ENCODE results near the gene BTAF1.

Gene BTAF1

DNA sequence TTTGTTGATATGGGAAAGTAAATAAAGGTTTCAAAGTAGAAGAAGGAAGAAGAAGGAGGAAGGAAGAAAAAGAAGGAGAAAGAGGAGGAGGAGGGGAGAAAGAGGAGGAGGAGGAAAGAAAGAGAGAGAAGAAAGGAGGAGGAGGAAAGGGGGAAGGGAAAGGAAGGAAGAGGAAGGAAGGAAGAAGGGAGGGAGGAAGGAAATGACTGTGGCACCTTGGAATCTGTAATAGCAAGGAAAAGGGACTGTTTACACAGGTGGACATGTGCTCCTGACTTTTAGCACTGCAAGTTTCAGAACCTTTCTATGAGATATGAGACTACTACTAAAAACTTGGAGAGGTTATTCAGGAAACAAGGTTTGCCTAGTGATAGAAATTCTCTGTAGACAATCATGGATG, 153.2 kb downstream of the BTAF1 start:
- H3K4me1 ChIP-seq (ENCODE audit: control insufficient read depth, insufficient read depth, low read length, poor library complexity, severe bottlenecking), result peaks cover 3% of the 10 kb centered on the region
- no peak overlapping the region for H3K4me3 ChIP-seq (ENCODE audit: extremely low read depth, insufficient read depth, low read length, poor library complexity, severe bottlenecking)
- no peak overlapping the region for H3K27ac ChIP-seq (ENCODE audit: low read depth, low read length, severe bottlenecking)
- no peaks in the 10 kb centered on the region for H3K9me3 ChIP-seq (ENCODE audit: control insufficient read depth, low read length)
- no peaks in the 10 kb centered on the region for H3K36me3 ChIP-seq (ENCODE audit: control insufficient read depth, insufficient read depth, low read length)

DNA sequence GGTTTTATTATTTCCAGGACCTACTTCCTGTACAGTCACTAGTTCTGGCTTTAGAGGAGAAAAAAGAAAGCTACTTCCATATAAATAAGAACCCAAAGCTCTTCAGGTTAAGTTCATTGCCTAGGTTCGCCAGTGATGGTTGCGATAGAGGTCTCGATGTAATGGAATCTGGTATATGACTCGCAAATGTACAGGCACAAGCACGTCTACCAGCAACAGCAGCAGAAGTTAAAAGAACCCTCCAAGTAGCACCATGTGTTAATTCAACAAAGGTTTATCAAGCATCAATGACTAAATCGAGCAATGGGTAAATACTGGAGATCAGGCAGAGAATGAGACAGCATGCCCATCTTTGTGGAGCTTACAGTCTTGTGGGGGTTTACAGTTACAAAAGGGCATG, 155.4 kb downstream of the BTAF1 start:
- Histone ChIP-seq H3K27ac (ENCODE audit: low read depth, low read length, severe bottlenecking) (no peak overlapping the region), H3K9me3 (ENCODE audit: control insufficient read depth, low read length) (no peaks in the 10 kb centered on the region), H3K36me3 (ENCODE audit: control insufficient read depth, insufficient read depth, low read length) (no peaks in the 10 kb centered on the region), H3K4me3 (ENCODE audit: extremely low read depth, insufficient read depth, low read length, poor library complexity, severe bottlenecking) (no peak overlapping the region), H3K4me1 (ENCODE audit: control insufficient read depth, insufficient read depth, low read length, poor library complexity, severe bottlenecking) (peaks cover 3% of the 10 kb centered on the region)
- WGBS, 2 experiments (ENCODE audit: insufficient coverage in 2 of 2), result 88 to 93% methylated on average over 6 of the region's 6 CpGs
